H1 (cell line): ENCODE data around the gene CCL15. TPM values are rescaled to one million over a fixed set of nuclear protein-coding genes. Genes with fewer than 3 reads are reported as not detected.

ENCODE experiments used
- BACH1 ChIP-seq: IDR thresholded peaks from 2 replicates; pipeline ENCODE4 v1.6.1; 2012; ENCODE audit warnings: low read length, improper control_type of control experiment
- FOSL1 ChIP-seq: IDR thresholded peaks from 2 replicates; pipeline ENCODE4 v1.6.1; 2011; ENCODE audit warnings: mild to moderate bottlenecking, low read depth, low read length, moderate library complexity; ENCODE audit not compliant: insufficient read depth
- KDM1A ChIP-seq: fragments of 200-600, 300-600 bp; sonication (generic); IDR thresholded peaks from 2 replicates; pipeline ENCODE4 v1.7.1; 2016; ENCODE audit warnings: mild to moderate bottlenecking, low read length, borderline replicate concordance
- NANOG ChIP-seq: IDR thresholded peaks from 2 replicates; pipeline ENCODE4 v1.6.1; 2011; ENCODE audit warnings: low read length, low read depth, mild to moderate bottlenecking, inconsistent platforms; ENCODE audit not compliant: insufficient read depth, poor library complexity, severe bottlenecking
- POLR2AphosphoS5 ChIP-seq: IDR thresholded peaks from 2 replicates; pipeline ENCODE4 v1.6.1; 2011; ENCODE audit warnings: low read depth, low read length
- RBBP5 ChIP-seq: IDR thresholded peaks from 2 replicates; pipeline ENCODE4 v1.7.1; 2012; ENCODE audit warnings: low read depth, mild to moderate bottlenecking, inconsistent platforms, low read length, moderate library complexity, borderline replicate concordance
- polyA plus RNA-seq, 7 experiments: library from polyadenylated mRNA; depleted of rRNA in 3 of 7; stranded (reverse) in 5 of 7; unstranded in 2 of 7; fragments of >200 nt in 5 of 7; fragments of 200-250 nt in 2 of 7; gene quantifications; 1 replicate in 5 of 7; 2 replicates in 1 of 7; 4 replicates in 1 of 7; pipeline versions ENCODE4 v1.2.1 to v1.2.3, GENCODE V29; 2011 to 2013; ENCODE audit warnings: missing spikeins in 2 of 7, mixed read lengths in 2 of 7
- total RNA-seq: library from RNA; stranded (reverse); fragmentation: NEBNext Ultra II Directional; extraction: Animal tissue kit (Norgen Biotek cat#: 25700); gene quantifications from 2 replicates; pipeline ENCODE4 v1.2.1, GENCODE V29; 2021
- TF ChIP-seq, protein P1 (sequence below): IDR thresholded peaks from 2 replicates; pipeline ENCODE4 v1.6.1; 2012; ENCODE audit warnings: inconsistent platforms

The CCL15 gene
- total and polyA plus RNA-seq, 2 of the 8 experiments (the other 6 are each of a cell fraction or from before 2014, with no cell fraction given): not detected

DNA sequence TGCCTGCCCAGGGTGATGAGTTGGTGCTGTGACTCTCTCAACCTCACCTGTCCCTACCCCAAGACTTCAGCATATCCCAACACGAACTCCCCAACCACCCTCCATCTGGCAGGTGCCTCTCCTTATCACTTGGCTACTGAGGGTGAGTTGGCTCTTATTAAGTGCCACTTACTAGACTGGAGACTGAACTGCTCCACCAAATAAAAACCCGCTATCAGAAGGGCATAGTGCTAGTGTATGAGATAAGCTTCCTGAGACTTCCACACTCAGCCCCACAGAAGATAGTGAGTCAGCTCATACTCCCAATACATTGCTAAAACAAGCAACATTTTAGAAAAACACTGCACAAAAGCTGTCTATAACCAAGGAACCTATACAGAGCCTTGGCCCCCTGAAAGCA is 46.7 kb upstream of the CCL15 start (continued):
- TF ChIP-seq RBBP5 (no peak), KDM1A (no peak), FOSL1 (no peak), POLR2AphosphoS5 (no peak), BACH1 (no peak), NANOG (no peak)
- TF ChIP-seq, protein P1, sequence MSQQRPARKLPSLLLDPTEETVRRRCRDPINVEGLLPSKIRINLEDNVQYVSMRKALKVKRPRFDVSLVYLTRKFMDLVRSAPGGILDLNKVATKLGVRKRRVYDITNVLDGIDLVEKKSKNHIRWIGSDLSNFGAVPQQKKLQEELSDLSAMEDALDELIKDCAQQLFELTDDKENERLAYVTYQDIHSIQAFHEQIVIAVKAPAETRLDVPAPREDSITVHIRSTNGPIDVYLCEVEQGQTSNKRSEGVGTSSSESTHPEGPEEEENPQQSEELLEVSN: no peak
- TF ChIP-seq, all 59 proteins: peak for 0
